HAP-1 (cell line): Measurements from ENCODE around the gene NOP53.
A peak's percentile ranks its signal among the peaks of the same experiment; 100 is the strongest.
"Not testable (repeated sequence)": the region's sequence is repeated elsewhere in the genome, so short reads cannot be mapped to it uniquely, and the experiment has no call there.

Source experiments
- DNase-seq, 2 experiments: peaks; one replicate each; pipeline ENCODE4 v3.0.0-alpha.2; 2016 to 2020; ENCODE audit warnings: low spot score in 2 of 2
- H3K27me3 ChIP-seq: fragments of 250-450 bp; sonication (Bioruptor Pico); 2 replicates; pipeline ENCODE4 v1.5.1; 2020; ENCODE audit warnings: low read depth, mild to moderate bottlenecking, moderate library complexity
- H3K36me3 ChIP-seq: fragments of 250-450 bp; sonication (Bioruptor Pico); replicated peaks from 2 replicates; pipeline ENCODE4 v1.5.1; 2020; ENCODE audit warnings: mild to moderate bottlenecking
- H3K4me1 ChIP-seq: fragments of 250-450 bp; sonication (Bioruptor Pico); 2 replicates; pipeline ENCODE4 v1.5.1; 2020; ENCODE audit warnings: mild to moderate bottlenecking
- H3K4me3 ChIP-seq: fragments of 250-450 bp; sonication (Bioruptor Pico); 2 replicates; pipeline ENCODE4 v1.5.1; 2020; ENCODE audit warnings: mild to moderate bottlenecking, moderate library complexity
- H3K9me3 ChIP-seq: fragments of 250-450 bp; sonication (Bioruptor Pico); 2 replicates; pipeline ENCODE4 v1.5.1; 2020; ENCODE audit warnings: mild to moderate bottlenecking, moderate library complexity
- in situ Hi-C: fragments of 300-500 bp; cut with MboI; formaldehyde crosslinking; loops from 3 replicates; pipeline ENCODE4 v1.14.3; 2020; ENCODE audit warnings: low sequenced_read_pairs, inconsistent platforms, mixed read lengths

NOP53 gene

DNA sequence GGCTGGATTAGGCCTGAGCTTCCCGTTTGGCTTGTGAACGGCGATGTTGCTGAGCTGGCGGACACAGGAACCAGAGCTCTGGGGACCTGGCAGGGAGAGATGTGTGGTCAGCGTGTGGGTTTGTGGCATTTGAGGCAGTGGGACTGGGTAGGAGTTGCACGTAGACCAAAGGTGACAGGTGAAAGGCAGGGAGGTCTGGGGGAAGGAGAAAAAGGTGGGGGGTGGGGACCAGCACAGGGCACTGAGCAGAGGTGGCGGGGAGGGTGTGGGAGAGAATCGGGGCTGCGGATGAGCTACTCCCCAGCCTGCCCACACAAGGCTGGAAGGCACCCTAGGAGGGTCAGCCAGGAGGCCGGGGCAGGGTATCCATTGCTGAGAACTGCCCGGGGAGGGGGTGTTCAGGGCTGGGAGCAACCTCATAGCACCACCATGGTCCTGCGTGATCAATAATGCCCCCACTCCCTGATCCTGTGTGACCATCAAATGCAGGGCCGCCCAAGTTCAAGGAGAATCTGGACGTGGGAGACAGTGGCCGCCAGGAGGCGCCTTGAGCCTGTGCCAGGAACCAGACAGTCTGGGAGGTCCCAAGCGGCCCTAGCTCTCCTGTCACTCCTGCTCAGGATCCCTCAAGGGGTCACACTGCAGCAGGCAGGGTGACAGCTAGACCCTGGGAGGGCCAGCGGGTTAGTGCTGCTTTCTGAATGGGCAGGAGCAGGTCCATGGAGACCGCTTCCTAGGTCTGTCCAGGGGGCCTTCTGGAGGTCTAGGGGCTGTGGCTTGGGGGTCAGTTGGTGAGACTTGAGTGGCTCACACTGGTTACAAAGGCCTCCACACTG lies 20.4 kb downstream of the NOP53 start:
- Histone ChIP-seq H3K4me3 (no peak overlapping the region), H3K4me1 (no peaks in the 10 kb centered on the region), H3K9me3 (no peaks in the 10 kb centered on the region), H3K36me3 (no peaks in the 10 kb centered on the region), H3K27me3 (no peaks in the 10 kb centered on the region)
- peak; percentile 57 to 86 for DNase-seq
- in situ Hi-C loops: no loop called here

DNA sequence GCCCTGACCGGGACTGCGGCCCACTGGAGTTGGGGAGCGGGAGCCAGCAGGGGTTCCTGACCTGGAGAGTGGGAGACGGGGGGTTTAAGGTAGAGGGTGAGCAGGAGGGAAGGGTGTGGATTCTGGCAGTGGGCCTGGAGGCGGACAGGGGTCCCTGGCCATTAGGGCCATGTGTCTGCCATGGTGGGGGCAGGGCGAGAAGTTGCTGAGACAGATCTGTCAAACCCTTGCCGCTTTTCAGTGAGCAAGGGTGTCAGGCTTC lies 20.9 kb downstream of the NOP53 start:
- Histone ChIP-seq H3K9me3 (no peaks in the 10 kb centered on the region), H3K27me3 (no peaks in the 10 kb centered on the region), H3K36me3 (no peaks in the 10 kb centered on the region), H3K4me1 (no peaks in the 10 kb centered on the region), H3K4me3 (no peak overlapping the region)
- no peak for DNase-seq
- in situ Hi-C loops: no loop called here

DNA sequence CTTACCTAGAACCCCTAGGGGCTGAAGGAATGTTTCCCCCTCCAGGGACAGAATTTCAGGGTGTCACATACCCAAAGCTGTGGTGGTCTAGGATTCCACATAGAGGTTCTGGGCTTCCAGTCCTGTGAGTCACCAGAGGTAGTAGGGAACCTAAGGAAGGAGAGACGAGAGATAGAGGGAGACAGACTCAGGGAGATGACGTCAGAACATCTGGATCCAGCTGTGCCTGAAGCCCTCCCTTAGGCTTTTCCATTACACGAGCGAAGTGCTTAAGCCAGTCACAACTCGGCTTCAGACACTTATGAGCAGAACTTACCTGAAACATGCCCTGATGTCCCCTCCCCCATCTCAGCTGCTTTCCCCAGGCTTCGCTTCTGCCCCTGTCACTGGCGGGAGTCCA lies 21.3 kb downstream of the NOP53 start:
- in situ Hi-C loops: no loop called here
- Histone ChIP-seq H3K9me3 (no peaks in the 10 kb centered on the region), H3K4me1 (no peaks in the 10 kb centered on the region), H3K36me3 (no peaks in the 10 kb centered on the region), H3K4me3 (no peak overlapping the region), H3K27me3 (no peaks in the 10 kb centered on the region)
- no peak for DNase-seq

DNA sequence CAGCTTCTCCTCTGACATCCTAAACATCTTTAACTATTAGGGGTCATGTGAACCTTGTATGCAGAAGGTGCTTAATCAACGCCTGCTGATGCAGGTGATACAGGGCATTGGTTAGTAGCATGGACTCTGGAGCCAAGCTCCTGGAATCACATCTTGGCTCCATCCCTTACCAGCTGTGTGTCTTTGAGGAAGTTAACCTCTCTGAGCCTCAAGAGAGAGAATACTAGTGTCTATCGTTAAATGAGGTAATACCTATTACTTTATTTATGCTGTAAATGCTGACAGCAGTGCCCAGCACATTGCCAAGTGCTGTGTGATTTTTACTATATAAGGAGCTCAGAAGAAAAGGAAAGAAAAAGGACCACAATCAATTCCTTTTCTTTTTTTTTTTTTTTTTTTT lies 22.0 kb downstream of the NOP53 start:
- H3K27me3 ChIP-seq: no peaks in the 10 kb centered on the region
- no peaks in the 10 kb centered on the region for H3K9me3 ChIP-seq
- no peak for DNase-seq
- no peaks in the 10 kb centered on the region for H3K4me1 ChIP-seq
- H3K4me3 ChIP-seq: no peak overlapping the region
- in situ Hi-C loops: no loop called here
- no peaks in the 10 kb centered on the region for H3K36me3 ChIP-seq

DNA sequence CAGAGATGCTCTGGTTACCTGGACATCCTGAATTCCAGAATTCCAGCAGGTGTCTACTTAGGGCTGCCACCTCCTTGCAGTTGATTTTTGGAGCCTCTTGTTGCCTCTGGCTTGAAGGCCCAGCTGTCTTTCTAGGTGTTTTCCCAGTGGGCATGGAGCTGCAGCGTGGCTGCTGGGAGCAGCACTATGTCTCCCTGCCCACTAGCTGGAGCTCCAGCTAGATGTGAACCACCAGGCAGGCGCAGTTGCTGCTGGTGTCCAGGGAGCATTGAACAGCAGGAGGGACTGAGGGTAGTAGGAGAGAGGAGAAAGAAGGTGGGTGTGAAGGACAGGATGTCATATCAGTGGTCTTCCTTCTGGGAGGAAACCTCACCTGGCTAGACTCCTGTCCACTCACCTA lies 23.3 kb downstream of the NOP53 start:
- in situ Hi-C loops: no loop called here
- no peaks in the 10 kb centered on the region for H3K9me3 ChIP-seq
- no peaks in the 10 kb centered on the region for H3K36me3 ChIP-seq
- DNase-seq: no peak
- H3K27me3 ChIP-seq: no peaks in the 10 kb centered on the region
- H3K4me3 ChIP-seq: no peak overlapping the region
- no peaks in the 10 kb centered on the region for H3K4me1 ChIP-seq

DNA sequence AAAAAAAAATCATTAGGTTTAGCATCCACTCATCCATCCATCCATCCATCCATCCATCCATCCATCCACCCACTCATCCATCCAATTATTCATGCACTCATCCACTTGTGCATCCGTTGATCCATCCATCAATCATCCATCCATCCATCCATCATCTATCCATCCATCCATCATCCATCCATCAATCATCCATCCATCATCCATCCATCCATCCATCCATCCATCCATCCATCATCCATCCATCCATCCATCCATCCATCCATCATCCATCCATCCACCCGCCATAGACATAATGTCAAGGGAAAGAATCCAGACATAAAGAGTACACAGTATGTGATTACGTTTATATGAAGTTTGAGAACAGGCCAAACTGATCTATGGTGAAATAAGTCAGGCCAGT lies 24.2 kb downstream of the NOP53 start:
- Histone ChIP-seq H3K4me3 (no peak overlapping the region), H3K4me1 (no peaks in the 10 kb centered on the region), H3K27me3 (no peaks in the 10 kb centered on the region), H3K9me3 (no peaks in the 10 kb centered on the region), H3K36me3 (no peaks in the 10 kb centered on the region)
- no peak for DNase-seq
- in situ Hi-C loops: no loop called here

DNA sequence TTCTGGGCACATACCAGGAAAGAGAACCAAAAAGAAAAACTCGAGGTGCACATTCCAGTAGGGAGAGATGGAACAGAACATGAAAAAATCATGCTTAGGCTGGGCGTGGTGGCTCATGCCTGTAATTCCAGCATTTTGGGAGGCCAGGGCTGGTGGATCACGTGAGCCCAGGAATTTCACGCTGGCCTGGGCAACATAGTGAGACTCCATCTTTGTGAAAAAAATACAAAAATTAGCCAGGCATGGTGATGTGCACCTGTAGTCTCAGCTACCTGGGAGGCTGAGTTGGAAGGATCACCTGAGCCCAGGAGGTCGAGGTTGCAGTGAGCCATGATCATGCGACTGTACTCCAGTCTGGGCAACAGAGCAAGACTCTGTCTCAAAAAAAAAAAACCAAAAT lies 25.9 kb downstream of the NOP53 start:
- H3K27me3 ChIP-seq, H3K4me3 ChIP-seq, in situ Hi-C loops, H3K9me3 ChIP-seq, DNase-seq, H3K36me3 ChIP-seq, H3K4me1 ChIP-seq: not testable (repeated sequence)

DNA sequence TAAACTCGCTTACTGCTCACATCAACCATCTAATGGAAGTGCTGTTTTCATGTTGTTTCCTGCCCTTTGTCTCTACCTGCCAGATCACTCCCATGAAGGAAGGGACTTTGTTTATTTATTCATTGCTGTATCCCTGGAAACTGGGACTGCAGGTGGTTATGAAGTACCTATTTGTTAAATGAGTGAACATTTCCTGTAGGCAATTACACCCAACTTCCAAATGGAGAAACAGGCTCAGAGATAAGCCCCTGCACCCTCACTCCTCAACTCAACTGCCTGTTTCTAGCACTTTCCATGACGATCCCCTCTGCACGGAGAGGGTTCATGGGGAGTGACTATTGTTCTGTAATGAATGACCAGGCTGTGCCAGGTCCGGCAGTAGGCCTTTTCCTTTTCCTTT lies 31.2 kb downstream of the NOP53 start:
- DNase-seq: no peak
- H3K27me3 ChIP-seq: no peaks in the 10 kb centered on the region
- in situ Hi-C loops: no loop called here
- H3K4me3 ChIP-seq: no peak overlapping the region
- peaks cover 9% of the 10 kb centered on the region; the same call in 1 of the 2 replicates for H3K4me1 ChIP-seq
- peaks cover 17% of the 10 kb centered on the region for H3K36me3 ChIP-seq
- no peaks in the 10 kb centered on the region for H3K9me3 ChIP-seq

DNA sequence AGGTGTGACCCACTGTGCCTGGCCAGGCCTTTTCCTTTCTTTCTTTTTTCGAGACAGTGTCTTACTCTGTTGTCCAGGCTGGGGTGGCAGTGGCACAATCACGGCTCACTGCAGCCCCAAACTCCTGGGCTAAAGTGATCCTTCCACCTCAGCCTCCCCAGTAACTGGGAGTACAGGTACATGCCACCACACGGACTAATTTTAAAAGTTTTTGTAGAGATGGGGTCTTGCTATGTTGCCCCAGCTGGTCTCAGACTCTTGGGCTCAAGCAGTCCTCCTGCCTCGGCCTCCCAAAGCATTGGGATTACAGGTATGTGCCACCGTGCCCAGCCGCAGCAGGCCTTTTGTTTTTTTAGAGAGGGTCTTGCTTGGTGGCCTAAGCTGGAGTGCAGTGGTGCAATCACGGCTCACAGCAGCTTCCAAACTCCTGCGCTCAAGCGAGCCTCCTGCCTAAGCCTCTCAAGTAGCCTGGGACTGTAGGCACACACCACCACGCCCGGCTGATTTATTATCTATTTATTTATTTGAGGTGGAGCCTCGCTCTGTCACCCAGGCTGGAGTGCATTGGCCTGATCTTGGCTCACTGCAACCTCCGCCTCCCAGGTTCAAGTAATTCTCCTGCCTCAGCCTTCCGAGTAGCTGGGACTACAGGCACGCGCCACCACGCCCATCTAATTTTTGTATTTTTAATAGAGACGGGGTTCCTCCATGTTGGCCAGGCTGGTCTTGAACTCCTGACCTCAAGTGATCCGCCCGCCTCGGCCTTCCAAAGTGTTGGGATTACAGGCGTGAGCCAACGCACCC lies 32.1 kb downstream of the NOP53 start:
- Histone ChIP-seq H3K4me3 (peak overlapping the region; percentile 93), H3K36me3 (peaks cover 22% of the 10 kb centered on the region)
- in situ Hi-C loops, DNase-seq, H3K27me3 ChIP-seq, H3K9me3 ChIP-seq, H3K4me1 ChIP-seq: not testable (repeated sequence)

DNA sequence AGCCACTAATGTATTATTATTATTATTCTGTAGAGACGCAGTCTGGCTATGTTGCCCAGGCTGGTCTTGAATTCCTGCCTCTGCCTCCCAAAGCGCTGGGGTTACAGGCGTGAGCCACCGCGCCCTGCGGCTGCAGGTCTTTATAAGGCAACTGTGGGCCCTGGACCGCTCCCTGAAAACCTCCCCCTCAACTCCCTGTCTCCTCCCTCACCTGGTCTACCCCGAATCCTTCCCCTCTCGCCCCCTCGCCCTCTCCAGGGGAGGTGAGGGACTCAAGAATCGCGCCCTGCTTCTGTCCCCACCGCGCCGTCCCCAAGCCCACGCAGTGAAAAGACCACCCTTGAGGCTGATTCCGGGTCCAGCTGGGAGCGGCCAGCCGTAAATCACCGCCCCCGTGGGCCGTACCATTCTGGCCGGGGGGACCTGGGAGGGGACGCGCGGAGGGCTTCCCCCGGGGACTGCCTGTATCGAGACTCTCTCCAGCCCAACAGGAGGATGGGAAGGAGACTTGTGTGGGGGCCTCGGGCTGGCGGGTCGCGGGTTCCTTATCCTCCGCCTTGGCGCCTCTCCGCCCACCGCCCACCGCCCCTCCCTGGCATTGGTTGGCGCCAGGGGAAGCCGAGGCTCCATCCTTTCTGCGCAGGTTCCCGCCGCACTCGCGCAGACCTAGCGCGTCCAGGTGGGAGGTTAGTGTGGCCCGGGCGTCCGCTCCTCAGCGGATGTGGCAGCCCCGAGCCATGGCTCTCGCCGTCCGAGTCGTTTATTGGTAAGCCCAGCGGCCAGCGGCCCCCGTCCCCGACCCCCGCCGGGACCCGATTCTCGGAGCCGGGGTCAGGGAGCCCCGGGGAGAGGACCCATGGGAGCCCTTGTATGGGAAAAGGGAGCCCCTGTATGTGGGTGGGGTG lies 33.0 kb downstream of the NOP53 start, which contains the start of gene SELENOW:
Gene SELENOW, plus strand, starts transcription at position 655 of the 905 bp plus-strand sequence. Its CDS starts 83 bp downstream, at position 738.
- peak; percentile 69 to 88 for DNase-seq
- Histone ChIP-seq H3K9me3 (no peaks in the 10 kb centered on the region), H3K27me3 (no peaks in the 10 kb centered on the region), H3K4me1 (peaks cover 9% of the 10 kb centered on the region; the same call in 1 of the 2 replicates), H3K36me3 (peaks cover 26% of the 10 kb centered on the region), H3K4me3 (peak within 1 kb of the TSS; percentile 93)
- in situ Hi-C loops: no loop called here

DNA sequence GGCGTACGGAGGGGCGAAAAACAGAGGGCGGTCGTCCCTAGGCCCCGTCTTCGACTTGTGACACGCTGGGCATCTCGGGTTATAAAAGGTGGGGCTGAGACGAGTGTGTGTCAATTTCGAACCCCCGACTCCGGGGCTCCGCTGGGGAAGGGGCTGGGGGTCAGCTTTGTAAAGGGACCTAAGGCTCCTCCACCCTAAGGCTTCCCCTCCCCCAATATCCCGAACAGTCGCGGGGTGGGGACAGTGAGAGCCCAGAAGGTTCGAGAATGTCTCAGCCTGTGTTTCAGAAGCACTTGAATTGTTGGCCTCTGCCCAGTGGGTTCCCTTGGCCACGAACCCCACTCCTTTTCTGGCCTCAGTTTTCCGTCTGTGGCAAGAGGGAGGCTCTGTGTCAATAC lies 33.6 kb downstream of the NOP53 start:
- in situ Hi-C loops: no loop called here
- DNase-seq: no peak
- H3K36me3 ChIP-seq: peaks cover 32% of the 10 kb centered on the region
- peak overlapping the region; percentile 93 for H3K4me3 ChIP-seq
- H3K9me3 ChIP-seq: no peaks in the 10 kb centered on the region
- no peaks in the 10 kb centered on the region for H3K27me3 ChIP-seq
- peaks cover 9% of the 10 kb centered on the region; the same call in 1 of the 2 replicates for H3K4me1 ChIP-seq

DNA sequence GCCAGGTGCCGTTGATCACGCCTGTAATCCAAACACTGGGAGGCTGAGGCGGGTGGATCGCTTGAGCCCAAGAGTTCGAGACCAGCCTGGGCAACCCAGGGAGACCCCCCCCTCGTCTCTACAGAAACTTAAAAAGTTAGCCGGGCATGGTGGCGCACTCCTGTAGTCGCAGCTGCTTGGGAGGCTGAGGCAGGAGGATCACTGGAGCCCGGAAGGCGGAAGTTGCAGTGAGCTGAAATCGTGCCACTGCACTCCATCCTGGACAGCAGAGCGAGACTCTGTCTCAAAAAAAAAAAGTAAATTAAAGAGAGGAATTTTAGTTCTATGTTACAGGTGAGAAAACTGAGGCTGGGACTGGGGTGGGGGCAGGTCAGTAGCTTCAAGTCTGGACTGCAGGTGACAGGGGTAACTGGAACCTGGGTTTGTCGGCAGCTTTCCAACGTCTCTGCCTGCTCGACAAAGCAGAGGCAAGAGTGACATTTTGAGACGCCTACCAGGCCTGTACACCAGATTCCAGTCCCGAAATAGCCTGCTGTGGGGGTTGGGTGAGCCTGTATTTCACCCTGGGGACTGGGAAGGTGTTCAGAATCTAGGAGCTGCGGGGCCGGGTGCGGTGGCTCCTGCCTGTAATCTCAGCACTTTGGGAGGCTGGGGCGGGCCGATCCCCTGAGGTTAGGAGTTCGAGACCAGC lies 34.3 kb downstream of the NOP53 start:
- peaks cover 9% of the 10 kb centered on the region; the same call in 1 of the 2 replicates for H3K4me1 ChIP-seq
- peaks cover 37% of the 10 kb centered on the region for H3K36me3 ChIP-seq
- H3K9me3 ChIP-seq: no peaks in the 10 kb centered on the region
- in situ Hi-C loops: no loop called here
- no peaks in the 10 kb centered on the region for H3K27me3 ChIP-seq
- peak overlapping the region; percentile 93 for H3K4me3 ChIP-seq
- DNase-seq: peak in 1 of 2 experiments; percentile 48

DNA sequence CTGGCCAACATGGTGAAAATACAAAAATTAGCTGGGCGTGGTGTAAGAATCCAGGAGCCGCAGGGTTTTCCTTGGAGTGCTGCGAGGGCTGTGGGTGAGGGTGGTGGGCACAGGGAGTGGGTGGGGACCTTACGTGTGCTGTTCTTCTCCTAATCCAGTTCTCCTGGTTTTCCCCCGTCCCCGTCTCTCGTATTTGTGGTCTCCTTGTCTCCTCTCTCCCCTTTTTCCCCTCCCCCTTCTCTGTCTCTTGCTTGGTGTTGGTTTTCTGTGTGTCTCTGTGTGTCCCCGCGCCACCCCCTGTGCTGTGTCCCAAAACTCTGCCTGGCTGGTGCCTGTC lies 34.8 kb downstream of the NOP53 start:
- peaks cover 9% of the 10 kb centered on the region; the same call in 1 of the 2 replicates for H3K4me1 ChIP-seq
- no peak for DNase-seq
- peak overlapping the region; percentile 93 for H3K4me3 ChIP-seq
- peaks cover 39% of the 10 kb centered on the region for H3K36me3 ChIP-seq
- no peaks in the 10 kb centered on the region for H3K9me3 ChIP-seq
- in situ Hi-C loops: no loop called here
- no peaks in the 10 kb centered on the region for H3K27me3 ChIP-seq
